Gastroesophageal sphincter (tissue), 3 donors: ENCODE data around the gene EZH1.

Experiments
- CTCF ChIP-seq, 4 experiments: fragments of 200-600 bp in 2 of 4; fragments of 450-650 bp in 2 of 4; sonication (generic) in 1 of 4; IDR thresholded peaks; one replicate each; pipeline ENCODE4 v1.5.1; 2017 to 2019; ENCODE audit warnings: antibody characterized with exemption in 4 of 4, mild to moderate bottlenecking in 2 of 4, moderate library complexity in 2 of 4
- POLR2AphosphoS5 ChIP-seq: sonication (generic); formaldehyde crosslinking; IDR thresholded peaks from one replicate; pipeline ENCODE4 v1.6.1; 2017; ENCODE audit warnings: antibody characterized with exemption

DNA sequence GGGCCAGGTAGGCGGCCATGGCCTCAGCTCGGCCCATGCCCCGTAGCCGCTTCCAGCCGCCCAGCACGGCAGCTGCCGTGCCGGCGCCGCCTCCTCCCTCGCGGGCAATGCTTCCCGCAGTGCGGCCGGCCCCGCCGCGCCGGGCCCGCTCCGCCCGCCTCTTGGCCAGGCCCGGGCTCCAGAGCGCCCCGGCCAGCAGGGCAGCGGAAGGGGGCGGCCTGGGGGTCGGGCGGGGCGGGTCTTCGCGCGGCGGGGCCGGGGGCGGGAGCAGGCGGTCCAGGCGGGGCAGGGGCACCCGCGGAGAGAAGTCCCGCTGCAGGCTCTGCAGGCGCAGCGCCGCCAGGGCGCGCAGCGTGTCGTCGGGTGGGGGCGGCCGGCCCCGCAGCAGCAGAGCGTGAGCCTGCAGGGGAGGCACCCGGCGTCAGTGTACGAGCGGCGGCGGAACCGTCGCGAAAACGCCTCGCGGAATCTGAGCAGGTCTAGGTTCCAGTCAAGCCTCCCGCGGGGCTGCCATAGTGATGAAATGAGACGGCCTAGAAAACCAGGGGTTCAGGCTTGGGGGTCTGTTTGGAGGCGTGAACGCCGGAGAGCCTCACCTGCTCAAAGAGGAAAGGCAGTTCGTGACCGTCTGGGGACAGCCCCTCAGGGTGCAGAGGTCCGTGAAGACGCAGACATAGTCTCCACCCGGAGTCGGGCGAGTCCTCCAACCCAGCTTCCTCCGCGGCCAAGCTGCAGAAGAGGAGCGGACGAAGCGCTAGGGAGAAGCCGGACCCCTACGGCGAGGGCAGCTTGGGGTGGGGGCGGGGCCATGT, 74.7 kb downstream of the EZH1 start:
- TF ChIP-seq CTCF (IDR thresholded peaks at IDR 0.05) (no peak), POLR2AphosphoS5 (no peak)
